Gastrocnemius medialis (tissue), 4 donors: ENCODE results near the gene SASH1. TPM values are rescaled to one million over a fixed set of nuclear protein-coding genes. Genes with fewer than 3 reads are reported as not detected.

Source experiments
- ATAC-seq, 2 donors: fragments of 150-250 bp; one replicate each; pipeline ENCODE4 v1.9.1; 2016
- DNase-seq, 2 donors: peaks; one replicate each; pipeline ENCODE4 v3.0.0-alpha.2; 2019
- H3K27ac ChIP-seq, 4 donors: fragments of 200-600 bp; sonication (generic); 1 replicate in 1 of 4; 2 replicates in 3 of 4; pipeline ENCODE4 v1.5.1; 2016 to 2018; ENCODE audit warnings: mild to moderate bottlenecking in 2 of 4, moderate library complexity in 1 of 4
- H3K27me3 ChIP-seq, 3 donors: fragments of 200-600 bp; sonication (generic) in 2 of 3; 1 replicate in 1 of 3; 2 replicates in 2 of 3; pipeline versions ENCODE4 v1.5.1 to v1.6.0; 2016 to 2019; ENCODE audit warnings: mild to moderate bottlenecking in 1 of 3, moderate library complexity in 1 of 3
- H3K36me3 ChIP-seq, 2 donors: fragments of 200-600 bp; sonication (generic) in 1 of 2; one replicate each; pipeline ENCODE4 v1.5.1; 2017 to 2018
- H3K4me1 ChIP-seq, 2 donors: fragments of 200-600 bp; sonication (generic) in 1 of 2; one replicate each; pipeline ENCODE4 v1.5.1; 2016 to 2017; ENCODE audit warnings: mild to moderate bottlenecking in 2 of 2
- H3K4me3 ChIP-seq, 4 donors: fragments of 200-600 bp; sonication (generic) in 3 of 4; 1 replicate in 1 of 4; 2 replicates in 3 of 4; pipeline ENCODE4 v1.5.1; 2016 to 2019; ENCODE audit warnings: mild to moderate bottlenecking in 2 of 4
- H3K9me3 ChIP-seq, 3 donors: fragments of 200-600 bp; sonication (generic) in 2 of 3; 1 replicate in 1 of 3; 2 replicates in 2 of 3; pipeline ENCODE4 v1.5.1; 2016 to 2019
- CTCF ChIP-seq, 5 experiments: fragments of 450-650 bp in 3 of 5; fragments of 200-600 bp in 2 of 5; sonication (generic) in 2 of 5; IDR thresholded peaks in 4 of 5; conservative IDR thresholded peaks in 1 of 5; 1 replicate in 4 of 5; 2 replicates in 1 of 5; pipeline ENCODE4 v1.5.1; 2016 to 2019; ENCODE audit warnings: antibody characterized with exemption in 5 of 5, mild to moderate bottlenecking in 3 of 5, moderate library complexity in 3 of 5
- POLR2A ChIP-seq, 2 donors: fragments of 450-650 bp; IDR thresholded peaks; one replicate each; pipeline ENCODE4 v1.6.1; 2017; ENCODE audit warnings: antibody characterized with exemption in 2 of 2, mild to moderate bottlenecking in 2 of 2, moderate library complexity in 2 of 2
- in situ Hi-C, 4 donors: fragments of 200-750 bp; cut with MboI; loops; one replicate each; pipeline versions ENCODE4 v1.15.0 to v1.8.0; 2017; ENCODE audit warnings: low sequenced_read_pairs in 4 of 4
- intact Hi-C: fragments of 100-400 bp; cut with DNase I; formaldehyde crosslinking; loops from one replicate; pipeline ENCODE4 v1.15.1; 2023; ENCODE audit warnings: low total_unique reads
- total RNA-seq, 4 donors: library from RNA; depleted of rRNA; stranded (reverse); fragments of >200 nt; gene quantifications; one replicate each; pipeline versions ENCODE4 v1.1.0 to v1.2.3, GENCODE V29; 2016

SASH1 gene
- total RNA-seq: 10 to 100 TPM; 28.2 to 42.4 (median 35.4) TPM

- H3K4me1 ChIP-seq: peaks cover 4 to 7% of the 10 kb centered on the region in 2 donors
Measured at GRCh38 chr6:148342350-148343046, at the start of gene SASH1. Gene SASH1, plus strand, starts transcription at chr6:148342838. Its CDS starts 230 bp downstream, at chr6:148343068.

GRCh38 chr6:148293181-148293995 is 49.2 kb upstream of the SASH1 start:
- TF ChIP-seq POLR2A (IDR thresholded peaks at IDR 0.05): no peak
- H3K27ac ChIP-seq: peak overlapping the region in 2 of 4 donors; percentile 16 to 17
- in situ Hi-C loops: no loop called here
- DNase-seq: peak in 1 of 2 donors; percentile 26
- no peaks in the 10 kb centered on the region for H3K36me3 ChIP-seq
- peak; percentile 33 to 67 for ATAC-seq
- H3K27me3 ChIP-seq: no peaks in the 10 kb centered on the region
- intact Hi-C loops: no loop called here
- H3K4me3 ChIP-seq: no peak overlapping the region
- peaks cover 3 to 9% of the 10 kb centered on the region in 2 donors for H3K4me1 ChIP-seq
- H3K9me3 ChIP-seq: no peaks in the 10 kb centered on the region

More at GRCh38 chr6:148342350-148343046, at the start of gene SASH1:
- no peaks in the 10 kb centered on the region for H3K36me3 ChIP-seq
- TF ChIP-seq CTCF (IDR thresholded peaks at IDR 0.05 in 4 of 5, conservative IDR thresholded peaks at IDR 0.05 in 1 of 5): no peak
- TF ChIP-seq POLR2A (IDR thresholded peaks at IDR 0.05): peak; percentile 44 to 67
- peak within 1 kb of the TSS; percentile 79 to 84 (median 82) for H3K27ac ChIP-seq
- intact Hi-C loops (loop anchor here (5.0 kb wide), 2 partner anchors 120 to 170 kb away; no protein-coding TSS in a partner anchor), in situ Hi-C loops (no loop called here)
- H3K4me3 ChIP-seq: peak within 1 kb of the TSS; percentile 65 to 67 (median 66)
- H3K27me3 ChIP-seq: peaks cover 0 to 6% (median 0%) of the 10 kb centered on the region in 3 donors
- DNase-seq (peak; percentile 35 to 43), ATAC-seq (peak; percentile 88 to 91)
- no peaks in the 10 kb centered on the region for H3K9me3 ChIP-seq

- ATAC-seq: no peak
- intact Hi-C loops: no loop called here
Measured at GRCh38 chr6:148294059-148294458, 48.6 kb upstream of the SASH1 start.

GRCh38 chr6:148295261-148295887 is 47.3 kb upstream of the SASH1 start:
- in situ Hi-C loops (no loop called here), intact Hi-C loops (no loop called here)
- peak overlapping the region in 1 of 4 donors; percentile 24 for H3K27ac ChIP-seq
- no peaks in the 10 kb centered on the region for H3K9me3 ChIP-seq
- DNase-seq (no peak), ATAC-seq (no peak)
- no peak overlapping the region for H3K4me3 ChIP-seq
- no peak for TF ChIP-seq CTCF (IDR thresholded peaks at IDR 0.05 in 4 of 5, conservative IDR thresholded peaks at IDR 0.05 in 1 of 5)
- no peak for TF ChIP-seq POLR2A (IDR thresholded peaks at IDR 0.05)
- no peaks in the 10 kb centered on the region for H3K27me3 ChIP-seq
- H3K4me1 ChIP-seq: peaks cover 3 to 9% of the 10 kb centered on the region in 2 donors
- no peaks in the 10 kb centered on the region for H3K36me3 ChIP-seq

More at GRCh38 chr6:148294059-148294458, 48.6 kb upstream of the SASH1 start:
- Histone ChIP-seq H3K36me3 (no peaks in the 10 kb centered on the region), H3K4me1 (peaks cover 3 to 9% of the 10 kb centered on the region in 2 donors), H3K4me3 (no peak overlapping the region), H3K27me3 (no peaks in the 10 kb centered on the region), H3K9me3 (no peaks in the 10 kb centered on the region), H3K27ac (peak overlapping the region in 1 of 4 donors; percentile 16)
- no peak for DNase-seq
- no peak for TF ChIP-seq CTCF (IDR thresholded peaks at IDR 0.05 in 4 of 5, conservative IDR thresholded peaks at IDR 0.05 in 1 of 5)
- no peak for TF ChIP-seq POLR2A (IDR thresholded peaks at IDR 0.05)
- in situ Hi-C loops: no loop called here
